ENCODE results near the gene LPIN3. TPM values are rescaled to one million over a fixed set of nuclear protein-coding genes. Genes with fewer than 3 reads are reported as not detected.

LPIN3 gene
- total RNA-seq, 1 donor from 2014 or later = 1.2 TPM

- intact Hi-C loops (cut with micrococcal nuclease) = no loop called here
Measured at GRCh38 chr20:41392295-41392694, 51.7 kb downstream of the LPIN3 start.

GRCh38 chr20:41392871-41393704 is 52.5 kb downstream of the LPIN3 start:
- intact Hi-C loops (cut with micrococcal nuclease) = no loop called here

- intact Hi-C loops (cut with micrococcal nuclease) = no loop called here
Measured at GRCh38 chr20:41393705-41394066, 53.1 kb downstream of the LPIN3 start.

GRCh38 chr20:41394081-41394480 is 53.5 kb downstream of the LPIN3 start:
- intact Hi-C loops (cut with micrococcal nuclease) = no loop called here

DNA sequence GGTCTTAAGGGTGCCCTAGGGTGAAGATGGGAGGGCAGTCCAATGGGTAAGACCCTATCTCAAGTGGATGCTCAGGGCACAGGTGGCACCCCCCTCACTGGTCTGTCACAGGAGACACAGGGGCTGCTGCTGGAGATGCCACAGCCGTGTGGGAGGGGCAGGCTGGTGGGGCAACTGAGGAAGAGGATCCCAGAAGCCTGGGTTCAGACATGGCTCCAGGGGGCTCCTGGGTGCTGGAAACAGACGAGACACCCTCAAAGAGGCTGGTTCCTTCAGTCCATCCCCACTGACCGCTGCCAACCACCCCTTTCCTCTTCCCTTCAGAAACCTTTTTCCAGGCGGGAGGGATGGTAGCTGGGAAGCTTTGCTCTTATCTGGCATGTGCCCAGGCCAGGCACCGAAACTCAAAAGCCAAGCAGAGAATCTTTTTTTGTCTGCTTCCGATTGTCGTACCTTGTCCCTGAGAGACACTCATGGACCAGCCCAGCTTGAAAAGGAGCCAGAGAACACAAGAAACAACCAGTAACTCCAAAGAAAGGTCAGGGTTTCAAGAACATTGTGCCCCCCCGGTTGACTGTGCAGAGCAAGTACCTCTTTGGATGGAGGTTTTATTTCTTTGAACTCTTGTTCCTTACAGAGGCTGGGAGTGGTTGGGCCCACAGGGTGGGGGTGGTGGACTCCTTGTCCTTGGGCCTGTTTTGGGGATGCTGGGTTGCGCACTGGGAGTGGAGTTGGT is 54.5 kb downstream of the LPIN3 start:
- intact Hi-C loops (cut with micrococcal nuclease) = no loop called here

DNA sequence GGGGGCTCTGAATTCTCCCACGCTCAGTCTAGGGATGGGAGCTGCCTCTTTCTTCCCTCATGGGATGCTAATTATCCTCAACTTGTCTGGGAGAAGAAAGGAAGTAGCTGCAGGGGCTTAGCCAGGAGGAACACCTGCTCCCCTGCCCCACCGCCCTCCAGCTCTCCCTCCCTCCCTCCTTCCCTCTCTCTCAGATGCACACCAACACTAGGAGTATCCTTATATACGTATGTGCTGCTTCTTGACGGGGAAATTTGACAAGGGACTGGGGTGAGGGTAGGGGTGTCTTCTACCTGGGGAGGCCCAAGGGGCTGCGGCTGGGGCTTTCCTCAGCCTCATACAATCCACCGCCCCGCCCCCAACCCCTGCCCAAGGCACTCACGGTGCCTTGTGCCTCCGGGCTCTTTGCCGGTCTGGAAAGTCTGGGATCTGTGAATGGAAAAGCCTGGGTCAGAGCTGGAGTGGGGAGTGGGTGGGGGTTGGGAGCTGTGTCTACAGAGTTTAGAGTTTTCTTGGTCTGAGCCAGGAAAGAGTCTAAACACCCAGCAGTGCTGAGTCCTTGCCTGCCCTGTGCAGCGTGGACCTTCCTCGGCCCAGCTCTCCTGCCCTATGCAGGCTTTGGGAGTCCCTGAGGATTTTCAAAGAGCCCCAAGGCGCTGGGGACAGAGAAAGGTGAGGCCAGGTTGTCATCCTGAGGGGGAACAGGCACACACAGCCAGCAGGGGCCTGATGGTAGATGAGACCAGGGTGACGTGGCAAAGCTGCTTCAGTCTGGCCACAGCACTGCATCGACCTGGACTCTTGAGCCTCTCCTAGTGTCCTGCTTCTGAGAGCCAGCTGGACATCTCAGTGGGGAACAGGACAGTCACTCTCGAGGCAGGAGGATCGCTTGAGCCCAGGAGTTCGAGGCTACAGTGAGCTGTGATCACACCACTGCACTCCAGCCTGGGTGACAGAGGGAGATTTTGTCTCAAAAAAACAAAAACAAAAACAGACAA is 55.3 kb downstream of the LPIN3 start:
- intact Hi-C loops (cut with micrococcal nuclease) = no loop called here

DNA sequence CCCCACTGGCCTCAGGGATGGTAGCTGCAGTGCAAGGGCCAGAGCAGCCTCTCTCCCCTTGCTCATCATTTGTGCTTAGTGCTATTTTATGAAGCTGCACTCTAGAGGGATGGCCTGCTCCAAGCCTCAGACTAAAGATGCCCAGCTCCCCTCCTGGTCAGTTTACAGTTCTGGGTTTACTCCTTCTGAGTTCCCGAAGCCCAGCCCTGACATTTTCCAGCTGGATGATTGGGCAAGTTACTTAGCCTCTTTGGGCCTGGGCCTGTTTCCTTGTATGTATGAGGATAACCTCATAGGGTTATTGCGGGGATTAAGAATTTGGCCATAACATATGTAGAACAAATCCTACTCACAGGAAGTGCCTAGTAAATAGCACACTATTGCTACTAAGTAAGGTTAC is 57.8 kb downstream of the LPIN3 start:
- intact Hi-C loops (cut with micrococcal nuclease) = no loop called here

DNA sequence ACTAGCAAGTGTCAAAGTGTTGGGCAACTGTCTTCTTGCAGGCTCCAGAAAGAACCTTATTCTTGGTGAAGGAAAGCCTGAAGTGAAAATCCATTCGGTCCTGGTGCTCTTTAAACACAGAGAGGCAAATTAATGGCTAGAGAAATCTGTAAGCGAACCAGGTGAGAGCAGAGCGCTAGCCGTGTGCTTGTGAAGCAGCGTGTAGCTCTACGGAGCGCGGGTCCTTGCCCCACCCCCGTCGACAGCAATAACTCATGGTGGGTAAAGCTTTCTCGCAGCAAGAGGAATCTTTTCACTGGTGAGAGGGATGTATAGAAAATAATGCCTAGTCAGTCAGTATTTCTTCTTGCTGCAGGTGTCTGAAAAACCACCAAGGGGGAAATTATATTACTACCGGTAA is 63.0 kb downstream of the LPIN3 start:
- intact Hi-C loops (cut with micrococcal nuclease) = no loop called here

DNA sequence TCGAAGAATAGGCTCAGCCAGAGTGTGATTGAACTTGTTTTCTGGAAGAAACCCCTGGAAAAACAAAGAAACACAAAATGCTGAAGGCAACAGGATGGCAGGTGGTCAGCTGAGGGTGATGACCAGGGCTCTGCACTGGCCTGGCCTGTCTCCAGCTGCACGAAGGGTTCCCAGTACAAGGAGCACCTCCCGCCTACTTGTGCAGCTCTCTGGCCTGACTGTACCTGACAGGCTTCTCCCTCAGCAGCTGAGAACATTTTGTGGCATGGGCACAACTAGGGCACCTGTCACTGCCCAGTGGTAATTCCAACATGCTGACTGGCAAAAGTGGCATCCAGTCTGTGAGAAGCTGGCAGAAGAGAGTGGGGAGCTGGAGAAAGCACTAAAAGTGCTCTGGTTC is 64.8 kb downstream of the LPIN3 start:
- intact Hi-C loops (cut with micrococcal nuclease) = no loop called here

- intact Hi-C loops (cut with micrococcal nuclease) = no loop called here
Measured at GRCh38 chr20:41406353-41406752, 65.7 kb downstream of the LPIN3 start.

- intact Hi-C loops (cut with micrococcal nuclease) = no loop called here
Measured at GRCh38 chr20:41406896-41407444, 66.3 kb downstream of the LPIN3 start.

GRCh38 chr20:41407607-41408006 is 67.0 kb downstream of the LPIN3 start:
- intact Hi-C loops (cut with micrococcal nuclease) = no loop called here

DNA sequence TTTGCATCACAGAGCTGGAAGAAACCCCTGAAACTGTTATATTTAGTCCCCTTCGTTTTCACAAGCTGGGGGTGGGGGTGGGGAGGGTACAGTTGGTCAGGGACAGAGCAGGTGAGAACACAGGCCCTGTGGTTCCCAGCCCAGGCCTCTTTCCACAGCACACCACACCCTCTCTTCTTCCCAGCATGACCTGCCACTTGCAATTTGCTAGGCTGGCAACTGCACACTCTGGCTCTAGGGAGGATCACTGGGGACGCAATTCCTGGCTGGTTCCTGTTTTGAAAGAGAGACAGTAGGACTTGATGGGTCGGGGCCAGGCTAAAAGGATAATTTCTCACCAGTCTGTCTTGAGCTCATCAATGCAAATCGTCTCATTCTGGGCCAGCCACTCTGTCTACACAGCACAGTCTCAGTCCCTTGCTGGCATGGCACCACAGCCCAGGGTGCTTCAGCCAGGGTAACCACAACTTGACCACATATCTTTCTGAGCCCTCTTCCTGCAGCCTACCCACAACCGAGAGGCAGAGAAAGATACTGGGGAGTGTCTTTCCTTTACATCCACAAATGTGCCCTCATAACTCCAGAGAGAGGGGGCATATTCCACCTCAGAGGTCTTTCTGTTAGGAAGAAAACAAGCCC is 67.7 kb downstream of the LPIN3 start:
- intact Hi-C loops (cut with micrococcal nuclease) = no loop called here

- intact Hi-C loops (cut with micrococcal nuclease) = no loop called here
Measured at GRCh38 chr20:41408986-41409385, 68.4 kb downstream of the LPIN3 start.

Other genes starting within 250 kb of the LPIN3 start
- gene PLCG1, start 203.3 kb upstream of the LPIN3 start, total RNA-seq = 414 and 416 TPM in 2 replicates
- gene ZHX3, start 23.1 kb upstream of the LPIN3 start, total RNA-seq = 9.0 and 11.3 TPM in 2 replicates
- not detected in 2 replicates for gene EMILIN3, start 26.0 kb downstream of the LPIN3 start, total RNA-seq

Measured in T-helper 2 cell treated with Interferon-gamma antibody and Interleukin-4, amounts not matched to agents 100 ng/mL and 5 ng/mL, for 36 hours (primary cell).